ENCODE data around the gene ELMO3. TPM values are rescaled to one million over a fixed set of nuclear protein-coding genes. Genes with fewer than 3 reads are reported as not detected.

The ELMO3 gene
- total and polyA plus RNA-seq, 2 of the 13 experiments (the other 11 are each of a cell fraction or from before 2014, with no cell fraction given): 2.6 to 4.0 TPM

- TF ChIP-seq, protein P1, sequence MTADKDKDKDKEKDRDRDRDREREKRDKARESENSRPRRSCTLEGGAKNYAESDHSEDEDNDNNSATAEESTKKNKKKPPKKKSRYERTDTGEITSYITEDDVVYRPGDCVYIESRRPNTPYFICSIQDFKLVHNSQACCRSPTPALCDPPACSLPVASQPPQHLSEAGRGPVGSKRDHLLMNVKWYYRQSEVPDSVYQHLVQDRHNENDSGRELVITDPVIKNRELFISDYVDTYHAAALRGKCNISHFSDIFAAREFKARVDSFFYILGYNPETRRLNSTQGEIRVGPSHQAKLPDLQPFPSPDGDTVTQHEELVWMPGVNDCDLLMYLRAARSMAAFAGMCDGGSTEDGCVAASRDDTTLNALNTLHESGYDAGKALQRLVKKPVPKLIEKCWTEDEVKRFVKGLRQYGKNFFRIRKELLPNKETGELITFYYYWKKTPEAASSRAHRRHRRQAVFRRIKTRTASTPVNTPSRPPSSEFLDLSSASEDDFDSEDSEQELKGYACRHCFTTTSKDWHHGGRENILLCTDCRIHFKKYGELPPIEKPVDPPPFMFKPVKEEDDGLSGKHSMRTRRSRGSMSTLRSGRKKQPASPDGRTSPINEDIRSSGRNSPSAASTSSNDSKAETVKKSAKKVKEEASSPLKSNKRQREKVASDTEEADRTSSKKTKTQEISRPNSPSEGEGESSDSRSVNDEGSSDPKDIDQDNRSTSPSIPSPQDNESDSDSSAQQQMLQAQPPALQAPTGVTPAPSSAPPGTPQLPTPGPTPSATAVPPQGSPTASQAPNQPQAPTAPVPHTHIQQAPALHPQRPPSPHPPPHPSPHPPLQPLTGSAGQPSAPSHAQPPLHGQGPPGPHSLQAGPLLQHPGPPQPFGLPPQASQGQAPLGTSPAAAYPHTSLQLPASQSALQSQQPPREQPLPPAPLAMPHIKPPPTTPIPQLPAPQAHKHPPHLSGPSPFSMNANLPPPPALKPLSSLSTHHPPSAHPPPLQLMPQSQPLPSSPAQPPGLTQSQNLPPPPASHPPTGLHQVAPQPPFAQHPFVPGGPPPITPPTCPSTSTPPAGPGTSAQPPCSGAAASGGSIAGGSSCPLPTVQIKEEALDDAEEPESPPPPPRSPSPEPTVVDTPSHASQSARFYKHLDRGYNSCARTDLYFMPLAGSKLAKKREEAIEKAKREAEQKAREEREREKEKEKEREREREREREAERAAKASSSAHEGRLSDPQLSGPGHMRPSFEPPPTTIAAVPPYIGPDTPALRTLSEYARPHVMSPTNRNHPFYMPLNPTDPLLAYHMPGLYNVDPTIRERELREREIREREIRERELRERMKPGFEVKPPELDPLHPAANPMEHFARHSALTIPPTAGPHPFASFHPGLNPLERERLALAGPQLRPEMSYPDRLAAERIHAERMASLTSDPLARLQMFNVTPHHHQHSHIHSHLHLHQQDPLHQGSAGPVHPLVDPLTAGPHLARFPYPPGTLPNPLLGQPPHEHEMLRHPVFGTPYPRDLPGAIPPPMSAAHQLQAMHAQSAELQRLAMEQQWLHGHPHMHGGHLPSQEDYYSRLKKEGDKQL (CRISPR knock-in tag; IDR thresholded peaks at IDR 0.05; ENCODE audit: low read depth): no peak
- no peak for TF ChIP-seq ZNF558 (CRISPR knock-in tag; IDR thresholded peaks at IDR 0.05; ENCODE audit: borderline replicate concordance)
- no peak for TF ChIP-seq IKZF1 (IDR thresholded peaks at IDR 0.05)
- TF ChIP-seq MED1 (CRISPR knock-in tag; IDR thresholded peaks at IDR 0.05): peak; percentile 40; the same call in 1 of the 2 replicates
- TF ChIP-seq SSRP1 (CRISPR knock-in tag; IDR thresholded peaks at IDR 0.05): no peak
- no peak for TF ChIP-seq ZNF597 (CRISPR knock-in tag; IDR thresholded peaks at IDR 0.05)
- TF ChIP-seq HNF4G (IDR thresholded peaks at IDR 0.05; ENCODE audit: borderline replicate concordance, low read depth, low read length): no peak
- TF ChIP-seq HNF4G (CRISPR knock-in tag; IDR thresholded peaks at IDR 0.05; ENCODE audit: borderline replicate concordance, low read depth): 0 out of 2 replicates have a peak, but pooled peaks have one; percentile 14
- TF ChIP-seq ZFP82 (CRISPR knock-in tag; IDR thresholded peaks at IDR 0.05; ENCODE audit: borderline replicate concordance): no peak
- TF ChIP-seq ARHGAP35 (CRISPR knock-in tag; IDR thresholded peaks at IDR 0.05; ENCODE audit: borderline replicate concordance): peak; percentile 77; the same call in 1 of the 2 replicates
- no peak for TF ChIP-seq ZNF430 (CRISPR knock-in tag; IDR thresholded peaks at IDR 0.05)
- TF ChIP-seq NFIC (IDR thresholded peaks at IDR 0.05; ENCODE audit: low read length): no peak
- TF ChIP-seq CREM (IDR thresholded peaks at IDR 0.05): no peak
- no peak for TF ChIP-seq CREM (CRISPR knock-in tag; IDR thresholded peaks at IDR 0.05)
- peak; percentile 78; the same call in 1 of the 2 replicates for TF ChIP-seq ZNF775 (CRISPR knock-in tag; IDR thresholded peaks at IDR 0.05; ENCODE audit: borderline replicate concordance)
- peak; percentile 42; the same call in 1 of the 2 replicates for TF ChIP-seq GATAD1 (CRISPR knock-in tag; IDR thresholded peaks at IDR 0.05)
- peak; percentile 41; the same call in 1 of the 2 replicates for TF ChIP-seq ZNF747 (CRISPR knock-in tag; IDR thresholded peaks at IDR 0.05; ENCODE audit: borderline replicate concordance)
- TF ChIP-seq ESRRA (CRISPR knock-in tag; IDR thresholded peaks at IDR 0.05; ENCODE audit: low read depth): no peak
- TF ChIP-seq ZNF788 (CRISPR knock-in tag; IDR thresholded peaks at IDR 0.05; ENCODE audit: borderline replicate concordance): peak; percentile 32; the same call in 1 of the 2 replicates
- 0 out of 2 replicates have a peak, but pooled peaks have one; percentile 36 for TF ChIP-seq ZNF350 (CRISPR knock-in tag; IDR thresholded peaks at IDR 0.05; ENCODE audit: borderline replicate concordance, low read depth)
- 0 out of 2 replicates have a peak, but pooled peaks have one; percentile 48 for TF ChIP-seq ZSCAN29 (CRISPR knock-in tag; conservative IDR thresholded peaks at IDR 0.05)
Observed at GRCh38 chr16:67170949-67171649, 27.8 kb upstream of the ELMO3 start (continued).

Measured in HepG2 (cell line).